Naive thymus-derived CD4-positive, alpha-beta T cell (primary cell): ENCODE results near the gene BPIFA2. TPM values are rescaled to one million over a fixed set of nuclear protein-coding genes. Genes with fewer than 3 reads are reported as not detected.

Experiments used
- ATAC-seq: fragments of 150-1000 bp; cut with Tn5 transposase; 2 replicates; pipeline ENCODE4 v1.10.0; 2021; ENCODE audit warnings: mild to moderate bottlenecking, moderate library complexity
- CTCF ChIA-PET: fragments of 350-600 bp; sonication (Branson Sonifier 250); formaldehyde crosslinking; loops from one replicate; lab custom pipeline; 2021; ENCODE audit warnings: antibody characterized with exemption; lab: Charles Lee
- POLR2A ChIA-PET: fragments of 350-600 bp; sonication (Branson Sonifier 250); formaldehyde crosslinking; loops from one replicate; lab custom pipeline; 2021; ENCODE audit warnings: antibody characterized with exemption, inconsistent platforms; lab: Charles Lee
- DNase-seq, 9 donors: peaks; one replicate each; pipeline versions ENCODE4 v3.0.0 to v3.0.0-alpha.2; 2020 to 2022; ENCODE audit warnings: mixed read lengths in 1 of 9
- H3K27ac ChIP-seq: one replicate; pipeline ENCODE4 v1.7.0; 2013; ENCODE audit warnings: mild to moderate bottlenecking, low read depth, low read length, moderate library complexity
- H3K27me3 ChIP-seq, 2 donors: one replicate each; pipeline ENCODE4 v1.7.0; 2013; ENCODE audit warnings: low read length in 2 of 2, mild to moderate bottlenecking in 2 of 2, moderate library complexity in 2 of 2; ENCODE audit not compliant: control insufficient read depth in 2 of 2, insufficient read depth in 2 of 2
- H3K36me3 ChIP-seq, 3 experiments: 1 replicate in 2 of 3; 2 replicates in 1 of 3; pipeline ENCODE4 v1.7.0; 2013; ENCODE audit warnings: low read length in 3 of 3, mild to moderate bottlenecking in 3 of 3, moderate library complexity in 1 of 3; ENCODE audit not compliant: insufficient read depth in 3 of 3, control insufficient read depth in 2 of 3
- H3K4me1 ChIP-seq, 2 donors: one replicate each; pipeline ENCODE4 v1.7.0; 2013; ENCODE audit warnings: low read length in 2 of 2, mild to moderate bottlenecking in 2 of 2, moderate library complexity in 1 of 2; ENCODE audit not compliant: control insufficient read depth in 2 of 2, insufficient read depth in 2 of 2
- H3K4me3 ChIP-seq: 2 replicates; pipeline ENCODE4 v1.7.0; 2013; ENCODE audit warnings: mild to moderate bottlenecking, low read length
- H3K9me3 ChIP-seq, 3 experiments: 1 replicate in 2 of 3; 2 replicates in 1 of 3; pipeline ENCODE4 v1.7.0; 2013; ENCODE audit warnings: low read length in 3 of 3; ENCODE audit not compliant: control insufficient read depth in 2 of 3
- H3K27ac Mint-ChIP-seq, 9 donors: one replicate each; pipeline ENCODE4 v1.8.0; 2020 to 2022; ENCODE audit warnings: mixed read lengths in 9 of 9, mild to moderate bottlenecking in 8 of 9, moderate library complexity in 5 of 9, inconsistent platforms in 2 of 9
- H3K27me3 Mint-ChIP-seq, 5 donors: one replicate each; pipeline ENCODE4 v1.8.0; 2021 to 2022; ENCODE audit warnings: mixed read lengths in 5 of 5, mild to moderate bottlenecking in 1 of 5
- H3K36me3 Mint-ChIP-seq, 5 donors: one replicate each; pipeline ENCODE4 v1.8.0; 2020 to 2022; ENCODE audit warnings: mixed read lengths in 5 of 5, mild to moderate bottlenecking in 3 of 5, inconsistent platforms in 1 of 5
- H3K4me1 Mint-ChIP-seq, 7 donors: one replicate each; pipeline ENCODE4 v1.8.0; 2020 to 2022; ENCODE audit warnings: mixed read lengths in 7 of 7, mild to moderate bottlenecking in 3 of 7, inconsistent platforms in 1 of 7
- H3K4me3 Mint-ChIP-seq, 10 donors: one replicate each; pipeline ENCODE4 v1.8.0; 2020 to 2022; ENCODE audit warnings: mild to moderate bottlenecking in 10 of 10, mixed read lengths in 10 of 10, moderate library complexity in 6 of 10, inconsistent platforms in 2 of 10
- H3K9me3 Mint-ChIP-seq, 11 donors: one replicate each; pipeline ENCODE4 v1.8.0; 2020 to 2022; ENCODE audit warnings: mixed read lengths in 11 of 11, mild to moderate bottlenecking in 4 of 11, inconsistent platforms in 1 of 11, moderate library complexity in 1 of 11
- intact Hi-C, 2 donors: fragments of 100-400 bp; cut with micrococcal nuclease; formaldehyde crosslinking; loops; one replicate each; pipeline ENCODE4 v1.15.1; 2023
- polyA plus RNA-seq, 2 donors: library from polyadenylated mRNA; unstranded; fragments of 300-500 nt; fragmentation: Illumina TruSeq; gene quantifications; one replicate each; pipeline ENCODE4 v1.2.3, GENCODE V29; 2021
- total RNA-seq, 6 experiments: library from RNA in 5 of 6; stranded (reverse) in 5 of 6; gene quantifications; 1 replicate in 5 of 6; 2 replicates in 1 of 6; pipeline ENCODE4 v1.2.3 and lab custom pipeline; 2021 to 2026

Gene BPIFA2
- total and polyA plus RNA-seq, 7 experiments from 2014 or later: not detected

GRCh38 chr20:33159713-33160112, 8.2 kb upstream of the BPIFA2 start:
- intact Hi-C loops: no loop called here
- POLR2A ChIA-PET: no interaction called here

GRCh38 chr20:33160681-33161080, 7.3 kb upstream of the BPIFA2 start:
- ChIA-PET CTCF (no interaction called here), POLR2A (no interaction called here)
- Mint-ChIP-seq H3K27me3 (peaks cover 4 to 8% (median 5%) of the 10 kb centered on the region in 5 donors), H3K9me3 (no peaks in the 10 kb centered on the region), H3K4me1 (no peaks in the 10 kb centered on the region), H3K4me3 (no peak overlapping the region), H3K27ac (no peak overlapping the region), H3K36me3 (no peaks in the 10 kb centered on the region)
- intact Hi-C loops: no loop called here
- no peaks in the 10 kb centered on the region for H3K36me3 ChIP-seq
- DNase-seq (no peak), ATAC-seq (no peak)
- H3K9me3 ChIP-seq: no peaks in the 10 kb centered on the region
- no peaks in the 10 kb centered on the region for H3K4me1 ChIP-seq
- H3K4me3 ChIP-seq: no peak overlapping the region
- no peaks in the 10 kb centered on the region for H3K27me3 ChIP-seq
- no peak overlapping the region for H3K27ac ChIP-seq

More at GRCh38 chr20:33159713-33160112, 8.2 kb upstream of the BPIFA2 start:
- no peak overlapping the region for H3K4me3 ChIP-seq
- DNase-seq (no peak), ATAC-seq (no peak)
- no peaks in the 10 kb centered on the region for H3K36me3 ChIP-seq
- no peaks in the 10 kb centered on the region for H3K27me3 ChIP-seq
- Mint-ChIP-seq H3K9me3 (no peaks in the 10 kb centered on the region), H3K4me1 (no peaks in the 10 kb centered on the region), H3K36me3 (no peaks in the 10 kb centered on the region), H3K4me3 (no peak overlapping the region), H3K27me3 (peaks cover 4 to 13% (median 5%) of the 10 kb centered on the region in 5 donors), H3K27ac (no peak overlapping the region)
- no peak overlapping the region for H3K27ac ChIP-seq
- H3K9me3 ChIP-seq: no peaks in the 10 kb centered on the region
- CTCF ChIA-PET: no interaction called here
- H3K4me1 ChIP-seq: no peaks in the 10 kb centered on the region

- no peak overlapping the region for H3K4me3 Mint-ChIP-seq
- POLR2A ChIA-PET: no interaction called here
- no peaks in the 10 kb centered on the region for H3K36me3 Mint-ChIP-seq
- Histone ChIP-seq H3K4me3 (no peak overlapping the region), H3K27me3 (no peaks in the 10 kb centered on the region), H3K9me3 (no peaks in the 10 kb centered on the region), H3K36me3 (no peaks in the 10 kb centered on the region), H3K27ac (no peak overlapping the region), H3K4me1 (no peaks in the 10 kb centered on the region)
- H3K27me3 Mint-ChIP-seq: peaks cover 0 to 5% (median under 1%) of the 10 kb centered on the region in 5 donors
- no peak overlapping the region for H3K27ac Mint-ChIP-seq
- intact Hi-C loops: no loop called here
- no peak for DNase-seq
- CTCF ChIA-PET: no interaction called here
- no peaks in the 10 kb centered on the region for H3K4me1 Mint-ChIP-seq
- H3K9me3 Mint-ChIP-seq: peaks cover 0 to under 1% (median 0%) of the 10 kb centered on the region in 11 donors
- no peak for ATAC-seq
Observed at GRCh38 chr20:33162313-33162712, 5.6 kb upstream of the BPIFA2 start.

GRCh38 chr20:33162753-33163152, 5.2 kb upstream of the BPIFA2 start:
- H3K36me3 ChIP-seq: no peaks in the 10 kb centered on the region
- ATAC-seq (no peak), DNase-seq (no peak)
- no peak overlapping the region for H3K4me3 ChIP-seq
- no peak overlapping the region for H3K4me3 Mint-ChIP-seq
- H3K9me3 ChIP-seq: no peaks in the 10 kb centered on the region
- no peaks in the 10 kb centered on the region for H3K4me1 ChIP-seq
- peaks cover 0 to 5% (median 0%) of the 10 kb centered on the region in 5 donors for H3K27me3 Mint-ChIP-seq
- no peak overlapping the region for H3K27ac ChIP-seq
- intact Hi-C loops: no loop called here
- POLR2A ChIA-PET: no interaction called here
- H3K9me3 Mint-ChIP-seq: peaks cover 0 to 1% (median 0%) of the 10 kb centered on the region in 11 donors
- H3K27me3 ChIP-seq: no peaks in the 10 kb centered on the region
- no peaks in the 10 kb centered on the region for H3K36me3 Mint-ChIP-seq
- CTCF ChIA-PET: no interaction called here
- no peak overlapping the region for H3K27ac Mint-ChIP-seq
- no peaks in the 10 kb centered on the region for H3K4me1 Mint-ChIP-seq

GRCh38 chr20:33163856-33164762, 3.9 kb upstream of the BPIFA2 start:
- Mint-ChIP-seq H3K27ac (no peak overlapping the region), H3K27me3 (peaks cover 0 to 11% (median 3%) of the 10 kb centered on the region in 5 donors), H3K4me1 (no peaks in the 10 kb centered on the region), H3K36me3 (peaks cover 0 to 4% (median 0%) of the 10 kb centered on the region in 5 donors), H3K4me3 (no peak overlapping the region), H3K9me3 (peaks cover 0 to 12% (median 6%) of the 10 kb centered on the region in 11 donors)
- ChIA-PET CTCF (no interaction called here), POLR2A (no interaction called here)
- DNase-seq (no peak), ATAC-seq (no peak)
- Histone ChIP-seq H3K27ac (no peak overlapping the region), H3K36me3 (no peaks in the 10 kb centered on the region), H3K4me1 (no peaks in the 10 kb centered on the region), H3K4me3 (no peak overlapping the region), H3K27me3 (no peaks in the 10 kb centered on the region), H3K9me3 (no peaks in the 10 kb centered on the region)
- intact Hi-C loops: no loop called here

GRCh38 chr20:33164763-33165095, 3.2 kb upstream of the BPIFA2 start:
- H3K9me3 ChIP-seq: no peaks in the 10 kb centered on the region
- no peak overlapping the region for H3K27ac Mint-ChIP-seq
- peaks cover 0 to 18% (median 10%) of the 10 kb centered on the region in 11 donors for H3K9me3 Mint-ChIP-seq
- no peaks in the 10 kb centered on the region for H3K36me3 ChIP-seq
- peaks cover 0 to 11% (median 3%) of the 10 kb centered on the region in 5 donors for H3K27me3 Mint-ChIP-seq
- no peaks in the 10 kb centered on the region for H3K27me3 ChIP-seq
- ChIA-PET POLR2A (no interaction called here), CTCF (no interaction called here)
- no peak overlapping the region for H3K4me3 Mint-ChIP-seq
- H3K4me3 ChIP-seq: no peak overlapping the region
- no peak for ATAC-seq
- intact Hi-C loops: no loop called here
- H3K4me1 Mint-ChIP-seq: no peaks in the 10 kb centered on the region
- H3K27ac ChIP-seq: no peak overlapping the region
- DNase-seq: no peak
- no peaks in the 10 kb centered on the region for H3K4me1 ChIP-seq
- H3K36me3 Mint-ChIP-seq: peaks cover 0 to 4% (median 0%) of the 10 kb centered on the region in 5 donors
